Activated T-helper 1 cell treated with anti-CD3 and anti-CD28 coated beads, Interleukin-2, amount 50 U/mL, for 16 hours (primary cell): Measurements from ENCODE around the gene TUBB2B.
"Not testable (repeated sequence)": the region's sequence is repeated elsewhere in the genome, so short reads cannot be mapped to it uniquely, and the experiment has no call there.

Experiments
- DNase-seq, 2 donors: peaks; one replicate each; pipeline ENCODE4 v3.0.0-alpha.2; 2020; ENCODE audit warnings: low read depth in 1 of 2, low spot score in 1 of 2

Gene TUBB2B

GRCh38 chr6:3258720-3259490, 31.5 kb upstream of the TUBB2B start, which contains the start of gene PSMG4:
Gene PSMG4 (plus strand): TSS chr6:3258947. CDS start chr6:3259023, 76 bp downstream.
- DNase-seq: peak; percentile 90 to 92

GRCh38 chr6:3258201-3258600, 30.7 kb upstream of the TUBB2B start:
- DNase-seq: no peak

- DNase-seq: no peak
Observed at GRCh38 chr6:3253597-3253961, 26.1 kb upstream of the TUBB2B start.

GRCh38 chr6:3252861-3253596, 25.6 kb upstream of the TUBB2B start:
- no peak for DNase-seq

- DNase-seq: no peak
Observed at GRCh38 chr6:3252369-3252768, 24.9 kb upstream of the TUBB2B start.

GRCh38 chr6:3251462-3252314, 24.2 kb upstream of the TUBB2B start:
- peak; percentile 61 to 65 for DNase-seq

- no peak for DNase-seq
Observed at GRCh38 chr6:3250231-3250675, 22.8 kb upstream of the TUBB2B start.

- DNase-seq: no peak
Observed at GRCh38 chr6:3249821-3250220, 22.4 kb upstream of the TUBB2B start.

- DNase-seq: no peak
Observed at GRCh38 chr6:3247255-3248146, 20.0 kb upstream of the TUBB2B start.

GRCh38 chr6:3245216-3245615, 17.8 kb upstream of the TUBB2B start:
- DNase-seq: no peak

- not testable (repeated sequence) for DNase-seq
Observed at GRCh38 chr6:3244832-3245161, 17.3 kb upstream of the TUBB2B start.

- no peak for DNase-seq
Observed at GRCh38 chr6:3244003-3244831, 16.8 kb upstream of the TUBB2B start.

- no peak for DNase-seq
Observed at GRCh38 chr6:3242768-3243167, 15.3 kb upstream of the TUBB2B start.

GRCh38 chr6:3241745-3242144, 14.3 kb upstream of the TUBB2B start:
- DNase-seq: not testable (repeated sequence)

GRCh38 chr6:3240595-3240994, 13.1 kb upstream of the TUBB2B start:
- no peak for DNase-seq

GRCh38 chr6:3239110-3239830, 11.8 kb upstream of the TUBB2B start:
- no peak for DNase-seq

- no peak for DNase-seq
Observed at GRCh38 chr6:3237761-3238662, 10.6 kb upstream of the TUBB2B start.

- DNase-seq: no peak
Observed at GRCh38 chr6:3236005-3236404, 8.6 kb upstream of the TUBB2B start.
